ENCODE results near the gene SSNA1. TPM values are rescaled to one million over a fixed set of nuclear protein-coding genes. Genes with fewer than 3 reads are reported as not detected.

Gene SSNA1
- total RNA-seq, 2 donors from 2014 or later = 67.1 to 72.0 TPM

- H3K4me1 ChIP-seq = peaks cover 0 to 9% of the 10 kb centered on the region in 2 donors
- TF ChIP-seq CTCF (IDR thresholded peaks at IDR 0.05) = no peak
- no peak overlapping the region for H3K27ac ChIP-seq
- H3K4me3 ChIP-seq = no peak overlapping the region
- no peaks in the 10 kb centered on the region for H3K27me3 ChIP-seq
- H3K36me3 ChIP-seq = peaks cover 62% of the 10 kb centered on the region
- DNase-seq (ENCODE audit: low spot score) = no peak
- H3K9me3 ChIP-seq = no peaks in the 10 kb centered on the region
Observed at GRCh38 chr9:137181680-137182079, 6.8 kb upstream of the SSNA1 start.

GRCh38 chr9:137182836-137183235 lies 5.6 kb upstream of the SSNA1 start:
- H3K9me3 ChIP-seq = no peaks in the 10 kb centered on the region
- H3K4me1 ChIP-seq = peaks cover 0 to 21% of the 10 kb centered on the region in 2 donors
- TF ChIP-seq CTCF (IDR thresholded peaks at IDR 0.05) = no peak
- no peaks in the 10 kb centered on the region for H3K27me3 ChIP-seq
- no peak for DNase-seq (ENCODE audit: low spot score)
- peaks cover 62% of the 10 kb centered on the region for H3K36me3 ChIP-seq
- H3K4me3 ChIP-seq = no peak overlapping the region
- no peak overlapping the region for H3K27ac ChIP-seq

GRCh38 chr9:137183980-137184595 lies 4.4 kb upstream of the SSNA1 start:
- Histone ChIP-seq H3K4me3 (no peak overlapping the region), H3K27me3 (no peaks in the 10 kb centered on the region), H3K27ac (no peak overlapping the region), H3K9me3 (no peaks in the 10 kb centered on the region), H3K4me1 (peaks cover 0 to 24% of the 10 kb centered on the region in 2 donors), H3K36me3 (peaks cover 62% of the 10 kb centered on the region)
- no peak for TF ChIP-seq CTCF (IDR thresholded peaks at IDR 0.05)
- no peak for DNase-seq (ENCODE audit: low spot score)

GRCh38 chr9:137184881-137185660 lies 3.4 kb upstream of the SSNA1 start:
- H3K4me1 ChIP-seq = peaks cover 0 to 34% of the 10 kb centered on the region in 2 donors
- H3K9me3 ChIP-seq = no peaks in the 10 kb centered on the region
- H3K4me3 ChIP-seq = no peak overlapping the region
- peaks cover 56% of the 10 kb centered on the region for H3K36me3 ChIP-seq
- H3K27me3 ChIP-seq = no peaks in the 10 kb centered on the region
- DNase-seq (ENCODE audit: low spot score) = no peak
- TF ChIP-seq CTCF (IDR thresholded peaks at IDR 0.05) = no peak
- H3K27ac ChIP-seq = no peak overlapping the region

GRCh38 chr9:137185921-137186320 lies 2.6 kb upstream of the SSNA1 start:
- Histone ChIP-seq H3K27ac (no peak overlapping the region), H3K9me3 (no peaks in the 10 kb centered on the region), H3K27me3 (no peaks in the 10 kb centered on the region), H3K4me1 (peaks cover 0 to 43% of the 10 kb centered on the region in 2 donors), H3K36me3 (peaks cover 56% of the 10 kb centered on the region), H3K4me3 (no peak overlapping the region)
- no peak for DNase-seq (ENCODE audit: low spot score)
- no peak for TF ChIP-seq CTCF (IDR thresholded peaks at IDR 0.05)
